B cell (primary cell): ENCODE measurements around the gene ITPRIPL1.

Experiments used
- EZH2 ChIP-seq: IDR thresholded peaks from 2 replicates; pipeline ENCODE4 v1.6.1; 2012; ENCODE audit warnings: borderline replicate concordance, low read depth, mild to moderate bottlenecking, moderate library complexity, low read length; ENCODE audit not compliant: insufficient read depth, poor library complexity, severe bottlenecking
- TF ChIP-seq, protein P1 (sequence below): fragments of 200-600 bp; IDR thresholded peaks from one replicate; pipeline ENCODE4 v1.8.0; 2022; ENCODE audit warnings: antibody characterized with exemption, mild to moderate bottlenecking

DNA sequence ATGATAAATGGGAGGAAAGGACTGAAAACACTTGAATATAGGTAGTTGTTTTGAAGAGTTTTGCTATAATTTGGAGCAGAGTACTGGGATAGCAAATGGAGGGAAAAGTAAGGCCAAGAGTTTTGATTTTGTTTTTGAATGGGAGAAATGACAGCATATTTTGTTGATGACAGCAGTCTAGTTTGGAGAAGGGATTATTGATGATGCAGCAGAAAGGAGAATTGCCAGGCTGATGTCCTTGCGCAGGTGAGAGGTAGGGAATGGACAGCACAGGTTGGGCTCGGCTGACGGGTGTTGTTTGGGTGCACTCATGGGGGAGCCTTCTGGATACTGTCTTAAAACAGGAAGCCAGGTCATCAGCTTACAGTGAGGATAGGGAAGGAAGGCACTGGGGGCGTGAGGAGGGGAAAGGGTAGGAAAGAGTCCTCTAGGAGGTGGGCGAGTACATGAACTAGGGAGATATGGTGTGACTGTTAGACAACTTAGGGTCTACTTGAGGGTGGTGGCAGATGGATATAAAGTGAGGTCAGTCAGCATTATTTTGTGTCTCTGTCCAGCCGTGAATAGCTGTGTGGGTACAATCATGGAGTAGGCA is 20.8 kb downstream of the ITPRIPL1 start:
- TF ChIP-seq, protein P1, sequence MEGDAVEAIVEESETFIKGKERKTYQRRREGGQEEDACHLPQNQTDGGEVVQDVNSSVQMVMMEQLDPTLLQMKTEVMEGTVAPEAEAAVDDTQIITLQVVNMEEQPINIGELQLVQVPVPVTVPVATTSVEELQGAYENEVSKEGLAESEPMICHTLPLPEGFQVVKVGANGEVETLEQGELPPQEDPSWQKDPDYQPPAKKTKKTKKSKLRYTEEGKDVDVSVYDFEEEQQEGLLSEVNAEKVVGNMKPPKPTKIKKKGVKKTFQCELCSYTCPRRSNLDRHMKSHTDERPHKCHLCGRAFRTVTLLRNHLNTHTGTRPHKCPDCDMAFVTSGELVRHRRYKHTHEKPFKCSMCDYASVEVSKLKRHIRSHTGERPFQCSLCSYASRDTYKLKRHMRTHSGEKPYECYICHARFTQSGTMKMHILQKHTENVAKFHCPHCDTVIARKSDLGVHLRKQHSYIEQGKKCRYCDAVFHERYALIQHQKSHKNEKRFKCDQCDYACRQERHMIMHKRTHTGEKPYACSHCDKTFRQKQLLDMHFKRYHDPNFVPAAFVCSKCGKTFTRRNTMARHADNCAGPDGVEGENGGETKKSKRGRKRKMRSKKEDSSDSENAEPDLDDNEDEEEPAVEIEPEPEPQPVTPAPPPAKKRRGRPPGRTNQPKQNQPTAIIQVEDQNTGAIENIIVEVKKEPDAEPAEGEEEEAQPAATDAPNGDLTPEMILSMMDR, result no peak
- no peak for TF ChIP-seq EZH2
